ENCODE results near the gene INSYN2A.

Gene INSYN2A

DNA sequence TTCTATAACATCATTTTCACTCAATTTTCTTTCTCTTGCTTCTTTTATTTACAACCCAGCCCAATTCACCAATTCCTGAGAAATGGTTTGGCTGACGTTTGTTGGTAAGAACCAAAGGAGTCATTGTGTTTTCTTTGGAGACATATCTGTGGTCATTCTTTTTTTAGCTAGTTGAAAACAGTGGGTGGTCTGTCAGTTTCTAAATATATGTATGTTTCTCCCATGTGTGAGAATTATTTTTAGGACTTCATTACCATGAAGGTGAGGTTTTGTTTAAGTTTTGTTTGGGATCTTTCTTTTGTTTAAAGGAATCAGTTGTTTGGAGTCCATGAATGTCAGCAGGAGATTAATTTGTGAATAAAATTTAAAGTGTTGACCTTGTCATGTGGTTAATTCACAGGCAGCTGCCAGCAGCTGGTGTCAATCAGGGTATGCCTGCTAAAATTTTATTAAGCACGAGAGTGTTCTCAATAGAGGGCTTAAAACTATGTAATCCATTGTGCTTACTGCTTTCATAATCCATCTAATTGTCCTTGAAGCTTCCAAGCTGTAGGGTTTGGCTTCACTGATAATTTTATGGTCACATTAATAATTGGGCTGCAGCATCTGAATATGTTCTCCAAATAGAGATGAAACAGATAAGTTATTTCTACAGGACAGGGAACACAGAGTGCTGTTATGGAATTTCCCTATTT is 38.7 kb downstream of the INSYN2A start:
- DNase-seq: no peak
- Histone ChIP-seq H3K4ac (ENCODE audit: low read depth, low read length) (no peak overlapping the region), H2BK5ac (ENCODE audit: low read length) (no peak overlapping the region), H3K27me3 (ENCODE audit: insufficient read depth, low read length, poor library complexity) (no peaks in the 10 kb centered on the region), H3K56ac (ENCODE audit: low read length) (no peak overlapping the region), H3K79me2 (ENCODE audit: control insufficient read depth, insufficient read depth, low read length) (no peaks in the 10 kb centered on the region), H2BK120ac (ENCODE audit: low read depth, low read length) (no peak overlapping the region), H3K23ac (ENCODE audit: low read length) (no peak overlapping the region), H2AK5ac (ENCODE audit: low read length) (no peak overlapping the region), H3K4me1 (ENCODE audit: control insufficient read depth, low read depth, low read length) (no peaks in the 10 kb centered on the region), H4K5ac (ENCODE audit: low read length) (no peak overlapping the region), H3K18ac (ENCODE audit: low read length) (no peak overlapping the region), H3K36me3 (ENCODE audit: control insufficient read depth, insufficient read depth, low read length) (no peaks in the 10 kb centered on the region), H3K9ac (ENCODE audit: low read length) (no peak overlapping the region), H3K4me3 (ENCODE audit: low read length) (no peak overlapping the region), H3K79me1 (ENCODE audit: low read length) (peaks cover 1% of the 10 kb centered on the region), H3K4me2 (ENCODE audit: low read length) (no peak overlapping the region), H2BK15ac (replicated peaks; ENCODE audit: low read depth) (no peak overlapping the region), H3K27ac (ENCODE audit: low read depth, low read length) (no peak overlapping the region), H4K8ac (ENCODE audit: low read depth, low read length) (no peak overlapping the region)
- no CpG with 5 or more reads among the region's 2 CpGs for WGBS (ENCODE audit: extremely low coverage, insufficient coverage, low lambda C conversion rate)

DNA sequence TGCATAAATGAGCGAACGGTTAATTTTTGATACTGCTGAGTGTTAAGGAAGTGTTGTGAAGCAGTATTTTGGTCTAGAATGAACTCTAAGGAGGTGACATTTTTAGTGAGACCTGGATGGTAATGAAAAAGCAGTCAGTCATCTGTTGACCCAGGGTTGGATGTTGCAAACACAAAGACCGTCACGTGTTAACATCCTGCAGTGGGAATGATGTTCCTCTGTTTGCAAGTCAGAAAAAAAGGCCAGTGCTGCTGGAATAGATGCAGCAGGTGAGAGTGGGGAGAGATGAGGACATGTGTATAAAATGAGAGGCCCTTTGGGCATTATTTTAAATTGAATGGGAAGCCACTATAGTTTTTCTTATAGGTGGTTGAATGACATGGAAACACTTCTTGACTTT is 39.3 kb downstream of the INSYN2A start:
- DNase-seq: no peak
- H3K4me2 ChIP-seq (ENCODE audit: low read length): no peak overlapping the region
- no peak overlapping the region for H4K8ac ChIP-seq (ENCODE audit: low read depth, low read length)
- H2AK5ac ChIP-seq (ENCODE audit: low read length): no peak overlapping the region
- H3K9ac ChIP-seq (ENCODE audit: low read length): no peak overlapping the region
- no peak overlapping the region for H3K27ac ChIP-seq (ENCODE audit: low read depth, low read length)
- no peak overlapping the region for H3K56ac ChIP-seq (ENCODE audit: low read length)
- peaks cover 1% of the 10 kb centered on the region for H3K79me1 ChIP-seq (ENCODE audit: low read length)
- H3K79me2 ChIP-seq (ENCODE audit: control insufficient read depth, insufficient read depth, low read length): no peaks in the 10 kb centered on the region
- no peaks in the 10 kb centered on the region for H3K4me1 ChIP-seq (ENCODE audit: control insufficient read depth, low read depth, low read length)
- no peak overlapping the region for H2BK5ac ChIP-seq (ENCODE audit: low read length)
- no peak overlapping the region for H3K4me3 ChIP-seq (ENCODE audit: low read length)
- H3K4ac ChIP-seq (ENCODE audit: low read depth, low read length): no peak overlapping the region
- no peak overlapping the region for H2BK120ac ChIP-seq (ENCODE audit: low read depth, low read length)
- no peaks in the 10 kb centered on the region for H3K36me3 ChIP-seq (ENCODE audit: control insufficient read depth, insufficient read depth, low read length)
- no CpG with 5 or more reads among the region's 4 CpGs for WGBS (ENCODE audit: extremely low coverage, insufficient coverage, low lambda C conversion rate)
- H2BK15ac ChIP-seq (replicated peaks; ENCODE audit: low read depth): no peak overlapping the region
- no peak overlapping the region for H4K5ac ChIP-seq (ENCODE audit: low read length)
- no peak overlapping the region for H3K18ac ChIP-seq (ENCODE audit: low read length)
- no peaks in the 10 kb centered on the region for H3K27me3 ChIP-seq (ENCODE audit: insufficient read depth, low read length, poor library complexity)
- H3K23ac ChIP-seq (ENCODE audit: low read length): no peak overlapping the region

DNA sequence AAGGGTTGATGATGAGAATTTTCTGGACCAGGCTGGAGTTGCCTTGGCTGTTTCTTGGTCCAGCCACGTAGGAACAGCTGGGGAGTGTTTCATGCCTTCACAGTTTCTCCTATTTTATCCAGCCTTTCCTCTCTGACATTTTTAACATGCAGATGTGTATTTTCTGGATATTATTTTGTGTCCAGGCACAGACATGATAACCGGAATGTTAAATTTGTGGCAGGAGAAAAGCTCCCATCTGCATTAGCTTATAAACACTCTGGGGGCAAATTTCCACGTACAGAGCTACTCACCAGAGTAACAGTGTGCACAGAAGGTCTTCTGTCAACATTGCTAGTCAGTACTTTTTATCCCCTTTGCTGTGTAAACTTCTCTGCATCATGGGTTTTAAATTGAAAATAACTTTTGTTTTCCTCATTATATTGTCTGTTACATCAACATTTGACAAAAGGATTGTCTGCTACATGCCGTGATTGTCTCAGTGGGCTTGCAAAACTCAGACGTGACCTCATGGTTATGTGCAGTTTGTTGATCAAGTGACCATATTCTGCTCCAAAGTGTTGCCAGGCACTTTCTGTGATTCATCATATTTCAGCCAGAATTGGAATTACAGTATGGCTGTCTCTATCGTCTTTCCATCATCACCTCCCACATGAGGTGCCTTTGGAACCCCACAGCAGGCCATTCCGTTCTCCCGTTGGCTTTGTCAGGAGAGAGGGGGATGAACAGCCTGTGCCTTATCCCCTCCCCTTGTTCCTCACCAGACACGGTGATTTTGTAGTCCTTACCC is 41.4 kb downstream of the INSYN2A start:
- Histone ChIP-seq H4K5ac (ENCODE audit: low read length) (no peak overlapping the region), H3K18ac (ENCODE audit: low read length) (no peak overlapping the region), H3K4me1 (ENCODE audit: control insufficient read depth, low read depth, low read length) (no peaks in the 10 kb centered on the region), H3K27ac (ENCODE audit: low read depth, low read length) (no peak overlapping the region), H3K4me2 (ENCODE audit: low read length) (no peak overlapping the region), H3K56ac (ENCODE audit: low read length) (no peak overlapping the region), H3K23ac (ENCODE audit: low read length) (no peak overlapping the region), H3K79me2 (ENCODE audit: control insufficient read depth, insufficient read depth, low read length) (no peaks in the 10 kb centered on the region), H2BK15ac (replicated peaks; ENCODE audit: low read depth) (no peak overlapping the region), H3K9ac (ENCODE audit: low read length) (no peak overlapping the region), H3K27me3 (ENCODE audit: insufficient read depth, low read length, poor library complexity) (no peaks in the 10 kb centered on the region), H3K36me3 (ENCODE audit: control insufficient read depth, insufficient read depth, low read length) (no peaks in the 10 kb centered on the region), H3K4ac (ENCODE audit: low read depth, low read length) (no peak overlapping the region), H3K79me1 (ENCODE audit: low read length) (peaks cover 1% of the 10 kb centered on the region), H2BK5ac (ENCODE audit: low read length) (no peak overlapping the region), H3K4me3 (ENCODE audit: low read length) (no peak overlapping the region), H2AK5ac (ENCODE audit: low read length) (no peak overlapping the region), H4K8ac (ENCODE audit: low read depth, low read length) (no peak overlapping the region), H2BK120ac (ENCODE audit: low read depth, low read length) (no peak overlapping the region)
- no CpG with 5 or more reads among the region's 9 CpGs for WGBS (ENCODE audit: extremely low coverage, insufficient coverage, low lambda C conversion rate)
- no peak for DNase-seq

DNA sequence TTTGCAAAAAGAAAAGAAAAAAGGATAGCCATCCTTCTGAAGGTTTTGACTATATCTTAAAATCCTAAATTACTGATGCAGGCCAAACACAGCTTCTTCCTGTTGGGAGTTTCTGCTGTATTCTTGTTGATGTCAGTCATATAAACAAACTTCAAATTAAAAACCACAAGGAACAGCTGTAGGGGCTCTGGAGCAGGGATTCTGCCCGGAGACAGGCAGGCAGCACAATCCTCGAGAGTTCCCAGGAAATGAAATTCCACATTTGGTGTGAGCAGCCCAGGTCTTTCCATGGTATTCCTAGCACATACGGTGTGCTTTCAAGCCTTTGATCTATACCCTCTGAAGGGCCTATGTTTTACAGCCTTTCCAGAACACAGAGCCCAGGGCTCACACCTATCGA is 43.2 kb downstream of the INSYN2A start:
- DNase-seq: no peak
- no peaks in the 10 kb centered on the region for H3K4me1 ChIP-seq (ENCODE audit: control insufficient read depth, low read depth, low read length)
- H3K27ac ChIP-seq (ENCODE audit: low read depth, low read length): no peak overlapping the region

DNA sequence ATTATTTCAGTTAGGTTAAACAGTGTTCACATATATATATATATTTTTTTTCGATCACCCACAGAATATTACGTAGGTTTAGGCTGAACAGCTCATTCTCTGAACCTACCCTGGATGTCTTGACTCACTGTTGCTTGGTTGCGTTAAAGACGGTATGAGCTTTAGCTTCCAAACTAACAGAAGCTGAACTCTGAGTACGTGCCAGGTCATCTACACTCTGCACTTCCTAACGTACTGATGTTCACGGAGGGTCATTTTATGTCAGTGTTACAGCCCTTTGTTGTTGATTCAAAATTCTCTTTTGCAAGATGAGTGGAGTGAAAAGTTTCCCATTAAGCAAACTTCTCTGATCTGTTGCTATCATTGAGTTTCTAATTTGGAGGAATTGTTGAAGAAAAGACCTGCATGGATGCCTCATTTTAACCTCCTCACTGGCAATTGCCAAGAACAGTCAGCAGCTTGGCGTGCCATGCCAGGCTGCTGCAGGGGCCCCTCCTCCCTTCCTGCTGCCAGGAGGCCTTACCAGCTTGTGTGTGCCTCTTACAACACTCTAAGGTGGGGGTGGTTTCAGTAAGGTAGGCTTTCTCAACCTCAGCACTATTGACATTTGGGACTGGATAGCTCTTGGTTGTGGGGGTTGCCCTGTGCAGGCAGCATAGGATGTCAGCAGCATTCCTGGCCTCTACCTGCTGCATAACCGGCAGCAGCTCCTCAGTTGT is 44.3 kb downstream of the INSYN2A start:
- H3K36me3 ChIP-seq (ENCODE audit: control insufficient read depth, insufficient read depth, low read length): no peaks in the 10 kb centered on the region

More for the DNA sequence above, 43.2 kb downstream of the INSYN2A start:
- H3K56ac ChIP-seq (ENCODE audit: low read length): no peak overlapping the region
- no peaks in the 10 kb centered on the region for H3K36me3 ChIP-seq (ENCODE audit: control insufficient read depth, insufficient read depth, low read length)
- H2BK15ac ChIP-seq (replicated peaks; ENCODE audit: low read depth): no peak overlapping the region
- H3K4me2 ChIP-seq (ENCODE audit: low read length): no peak overlapping the region
- H3K79me1 ChIP-seq (ENCODE audit: low read length): peaks cover 1% of the 10 kb centered on the region
- no peak overlapping the region for H2BK5ac ChIP-seq (ENCODE audit: low read length)
- H4K5ac ChIP-seq (ENCODE audit: low read length): no peak overlapping the region
- H3K4ac ChIP-seq (ENCODE audit: low read depth, low read length): no peak overlapping the region
- no peak overlapping the region for H3K23ac ChIP-seq (ENCODE audit: low read length)
- no peaks in the 10 kb centered on the region for H3K79me2 ChIP-seq (ENCODE audit: control insufficient read depth, insufficient read depth, low read length)
- no peaks in the 10 kb centered on the region for H3K27me3 ChIP-seq (ENCODE audit: insufficient read depth, low read length, poor library complexity)
- H2BK120ac ChIP-seq (ENCODE audit: low read depth, low read length): no peak overlapping the region
- no peak overlapping the region for H4K8ac ChIP-seq (ENCODE audit: low read depth, low read length)
- no peak overlapping the region for H3K18ac ChIP-seq (ENCODE audit: low read length)
- no peak overlapping the region for H3K4me3 ChIP-seq (ENCODE audit: low read length)
- H3K9ac ChIP-seq (ENCODE audit: low read length): no peak overlapping the region
- no CpG with 5 or more reads among the region's 4 CpGs for WGBS (ENCODE audit: extremely low coverage, insufficient coverage, low lambda C conversion rate)
- H2AK5ac ChIP-seq (ENCODE audit: low read length): no peak overlapping the region

More for the DNA sequence above, 44.3 kb downstream of the INSYN2A start:
- no peak overlapping the region for H3K9ac ChIP-seq (ENCODE audit: low read length)
- H4K5ac ChIP-seq (ENCODE audit: low read length): no peak overlapping the region
- peaks cover 1% of the 10 kb centered on the region for H3K79me1 ChIP-seq (ENCODE audit: low read length)
- H2BK15ac ChIP-seq (replicated peaks; ENCODE audit: low read depth): no peak overlapping the region
- no peak overlapping the region for H2BK120ac ChIP-seq (ENCODE audit: low read depth, low read length)
- H3K4me2 ChIP-seq (ENCODE audit: low read length): no peak overlapping the region
- no peak overlapping the region for H2BK5ac ChIP-seq (ENCODE audit: low read length)
- H3K4me3 ChIP-seq (ENCODE audit: low read length): no peak overlapping the region
- no peaks in the 10 kb centered on the region for H3K4me1 ChIP-seq (ENCODE audit: control insufficient read depth, low read depth, low read length)
- H3K56ac ChIP-seq (ENCODE audit: low read length): no peak overlapping the region
- no peaks in the 10 kb centered on the region for H3K79me2 ChIP-seq (ENCODE audit: control insufficient read depth, insufficient read depth, low read length)
- peak; percentile 48 for DNase-seq
- H3K27ac ChIP-seq (ENCODE audit: low read depth, low read length): no peak overlapping the region
- H2AK5ac ChIP-seq (ENCODE audit: low read length): no peak overlapping the region
- H3K4ac ChIP-seq (ENCODE audit: low read depth, low read length): no peak overlapping the region
- no peak overlapping the region for H4K8ac ChIP-seq (ENCODE audit: low read depth, low read length)
- H3K18ac ChIP-seq (ENCODE audit: low read length): no peak overlapping the region
- no peak overlapping the region for H3K23ac ChIP-seq (ENCODE audit: low read length)
- WGBS (ENCODE audit: extremely low coverage, insufficient coverage, low lambda C conversion rate): no CpG with 5 or more reads among the region's 9 CpGs
- no peaks in the 10 kb centered on the region for H3K27me3 ChIP-seq (ENCODE audit: insufficient read depth, low read length, poor library complexity)
